KMS-11 (cell line): Measurements from ENCODE around the gene CYB561D1.

Experiments used
- H2AFZ ChIP-seq: fragments of 200-600 bp; sonication (generic); 2 replicates; pipeline ENCODE4 v1.6.1; 2016; ENCODE audit warnings: antibody characterized with exemption, mixed run types, low read depth
- H3K27ac ChIP-seq: fragments of 200-600 bp; sonication (generic); 2 replicates; pipeline ENCODE4 v1.6.1; 2016; ENCODE audit warnings: mild to moderate bottlenecking, mixed run types
- H3K27me3 ChIP-seq: fragments of 200-600 bp; sonication (generic); 2 replicates; pipeline ENCODE4 v1.6.1; 2017; ENCODE audit warnings: mild to moderate bottlenecking, low read depth, mixed run types, moderate library complexity; ENCODE audit not compliant: insufficient read depth
- H3K36me3 ChIP-seq: fragments of 200-600 bp; sonication (generic); 2 replicates; pipeline ENCODE4 v1.6.1; 2017; ENCODE audit warnings: mild to moderate bottlenecking, mixed run types; ENCODE audit not compliant: insufficient read depth
- H3K4me1 ChIP-seq: fragments of 200-600 bp; sonication (generic); 2 replicates; pipeline ENCODE4 v1.6.1; 2016; ENCODE audit warnings: mild to moderate bottlenecking, low read depth, mixed run types; ENCODE audit not compliant: poor library complexity, severe bottlenecking
- H3K4me2 ChIP-seq: fragments of 200-600 bp; sonication (generic); 2 replicates; pipeline ENCODE4 v1.7.0; 2016; ENCODE audit warnings: mild to moderate bottlenecking, mixed run types
- H3K4me3 ChIP-seq: fragments of 200-600 bp; sonication (generic); IDR thresholded peaks from 2 replicates; pipeline ENCODE4 v1.6.1; 2017; ENCODE audit warnings: low read depth, low read length, mixed read lengths; ENCODE audit not compliant: insufficient read depth
- H3K79me2 ChIP-seq: fragments of 200-600 bp; sonication (generic); 2 replicates; pipeline ENCODE4 v1.6.1; 2016; ENCODE audit warnings: low read depth, mixed run types; ENCODE audit not compliant: insufficient read depth
- H3K9ac ChIP-seq: fragments of 200-600 bp; sonication (generic); 2 replicates; pipeline ENCODE4 v1.6.1; 2016; ENCODE audit warnings: mild to moderate bottlenecking, mixed run types
- H4K20me1 ChIP-seq: fragments of 200-600 bp; sonication (generic); 2 replicates; pipeline ENCODE4 v1.6.1; 2016; ENCODE audit warnings: mild to moderate bottlenecking, mixed run types; ENCODE audit not compliant: insufficient read depth
- CTCF ChIP-seq: fragments of 200-600 bp; sonication (generic); conservative IDR thresholded peaks from 2 replicates; pipeline ENCODE4 v1.6.1; 2017; ENCODE audit warnings: low read depth, mild to moderate bottlenecking, antibody characterized with exemption, low read length, moderate library complexity, mixed read lengths

CYB561D1 gene

GRCh38 chr1:109535971-109536491 lies 42.1 kb downstream of the CYB561D1 start:
- Histone ChIP-seq H3K27ac (no peak overlapping the region), H3K79me2 (no peaks in the 10 kb centered on the region), H4K20me1 (no peaks in the 10 kb centered on the region), H3K4me1 (peaks cover 8% of the 10 kb centered on the region), H3K36me3 (no peaks in the 10 kb centered on the region), H3K27me3 (peaks cover 1% of the 10 kb centered on the region; the same call in 1 of the 2 replicates), H3K4me2 (no peak overlapping the region), H2AFZ (no peak overlapping the region), H3K4me3 (no peak overlapping the region), H3K9ac (no peak overlapping the region)
- TF ChIP-seq CTCF: no peak

- no peaks in the 10 kb centered on the region for H3K36me3 ChIP-seq
- no peak overlapping the region for H2AFZ ChIP-seq
- no peak overlapping the region for H3K4me2 ChIP-seq
- no peak for TF ChIP-seq CTCF
- H3K9ac ChIP-seq: no peak overlapping the region
- H3K27ac ChIP-seq: no peak overlapping the region
- no peaks in the 10 kb centered on the region for H4K20me1 ChIP-seq
- H3K27me3 ChIP-seq: peaks cover 11% of the 10 kb centered on the region; the same call in 1 of the 2 replicates
- no peak overlapping the region for H3K4me3 ChIP-seq
- H3K4me1 ChIP-seq: peaks cover 5% of the 10 kb centered on the region
- H3K79me2 ChIP-seq: no peaks in the 10 kb centered on the region
Measured at GRCh38 chr1:109537450-109538178, 43.7 kb downstream of the CYB561D1 start.

GRCh38 chr1:109538827-109539555 lies 45.1 kb downstream of the CYB561D1 start:
- TF ChIP-seq CTCF: no peak

GRCh38 chr1:109539676-109540075 lies 45.8 kb downstream of the CYB561D1 start, which contains the start of gene GPR61:
Gene GPR61 (plus strand): TSS chr1:109539872. CDS start chr1:109543023, 3,151 bp downstream.
- Histone ChIP-seq H3K4me2 (no peak within 1 kb of the TSS), H3K27me3 (peaks cover 11% of the 10 kb centered on the region; the same call in 1 of the 2 replicates)

More at GRCh38 chr1:109538827-109539555, 45.1 kb downstream of the CYB561D1 start:
- Histone ChIP-seq H3K27me3 (peaks cover 11% of the 10 kb centered on the region; the same call in 1 of the 2 replicates), H3K27ac (no peak overlapping the region), H3K4me1 (no peaks in the 10 kb centered on the region), H3K4me2 (no peak overlapping the region), H3K79me2 (no peaks in the 10 kb centered on the region), H2AFZ (no peak overlapping the region), H4K20me1 (no peaks in the 10 kb centered on the region), H3K9ac (no peak overlapping the region), H3K36me3 (no peaks in the 10 kb centered on the region), H3K4me3 (no peak overlapping the region)

More at GRCh38 chr1:109539676-109540075, 45.8 kb downstream of the CYB561D1 start, which contains the start of gene GPR61:
- H3K27ac ChIP-seq: no peak within 1 kb of the TSS
- no peaks in the 10 kb centered on the region for H3K79me2 ChIP-seq
- no peak within 1 kb of the TSS for H3K9ac ChIP-seq
- H4K20me1 ChIP-seq: no peaks in the 10 kb centered on the region
- TF ChIP-seq CTCF: no peak
- no peak within 1 kb of the TSS for H2AFZ ChIP-seq
- H3K36me3 ChIP-seq: no peaks in the 10 kb centered on the region
- no peaks in the 10 kb centered on the region for H3K4me1 ChIP-seq
- H3K4me3 ChIP-seq: no peak within 1 kb of the TSS
